ENCODE results near the gene TMEM108.

DNA sequence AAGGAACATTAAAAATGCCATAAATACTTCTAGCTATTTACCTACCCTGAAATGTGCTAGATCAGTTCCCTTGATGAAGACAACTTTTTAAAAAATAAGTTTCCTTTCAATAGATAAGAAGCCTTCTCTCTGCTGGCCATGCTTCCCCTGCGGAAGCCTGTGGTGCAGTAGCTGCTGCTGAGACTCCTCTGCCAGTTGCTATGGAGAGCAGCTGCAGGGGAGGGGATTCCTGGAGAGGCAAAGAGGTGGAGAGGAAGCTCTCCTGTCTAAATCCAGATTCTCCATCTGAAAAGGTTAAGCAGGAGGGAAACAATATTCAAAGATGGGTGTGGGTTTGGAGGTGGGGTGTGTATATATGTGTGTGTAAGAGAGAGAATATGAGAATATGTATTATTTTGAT is 291.9 kb downstream of the TMEM108 start:
- TF ChIP-seq, protein P1, sequence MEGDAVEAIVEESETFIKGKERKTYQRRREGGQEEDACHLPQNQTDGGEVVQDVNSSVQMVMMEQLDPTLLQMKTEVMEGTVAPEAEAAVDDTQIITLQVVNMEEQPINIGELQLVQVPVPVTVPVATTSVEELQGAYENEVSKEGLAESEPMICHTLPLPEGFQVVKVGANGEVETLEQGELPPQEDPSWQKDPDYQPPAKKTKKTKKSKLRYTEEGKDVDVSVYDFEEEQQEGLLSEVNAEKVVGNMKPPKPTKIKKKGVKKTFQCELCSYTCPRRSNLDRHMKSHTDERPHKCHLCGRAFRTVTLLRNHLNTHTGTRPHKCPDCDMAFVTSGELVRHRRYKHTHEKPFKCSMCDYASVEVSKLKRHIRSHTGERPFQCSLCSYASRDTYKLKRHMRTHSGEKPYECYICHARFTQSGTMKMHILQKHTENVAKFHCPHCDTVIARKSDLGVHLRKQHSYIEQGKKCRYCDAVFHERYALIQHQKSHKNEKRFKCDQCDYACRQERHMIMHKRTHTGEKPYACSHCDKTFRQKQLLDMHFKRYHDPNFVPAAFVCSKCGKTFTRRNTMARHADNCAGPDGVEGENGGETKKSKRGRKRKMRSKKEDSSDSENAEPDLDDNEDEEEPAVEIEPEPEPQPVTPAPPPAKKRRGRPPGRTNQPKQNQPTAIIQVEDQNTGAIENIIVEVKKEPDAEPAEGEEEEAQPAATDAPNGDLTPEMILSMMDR (conservative IDR thresholded peaks at IDR 0.05; ENCODE audit: low read length): no peak
- TF ChIP-seq EZH2phosphoT487 (IDR thresholded peaks at IDR 0.05; ENCODE audit: borderline replicate concordance, low read depth, low read length): no peak
